GM23338 (cell line): Measurements from ENCODE around the gene TRIO. TPM values are rescaled to one million over a fixed set of nuclear protein-coding genes. Genes with fewer than 3 reads are reported as not detected.
A peak's percentile ranks its signal among the peaks of the same experiment; 100 is the strongest.

ENCODE experiments used
- ATAC-seq: fragments of 200-7000 bp; cut with Tn5 transposase; 3 replicates; pipeline ENCODE4 v1.9.1; 2020
- DNase-seq: peaks from one replicate; pipeline ENCODE4 v3.0.0-alpha.2; 2015; ENCODE audit warnings: low spot score
- H2AFZ ChIP-seq: fragments of 200-600 bp; sonication (generic); 2 replicates; pipeline ENCODE4 v1.8.0; 2016; ENCODE audit warnings: antibody characterized with exemption, mild to moderate bottlenecking, moderate library complexity
- H3F3A ChIP-seq: fragments of 200-600 bp; sonication (generic); replicated peaks from 2 replicates; pipeline ENCODE4 v1.8.0; 2017; ENCODE audit warnings: antibody characterized with exemption, mixed run types, low read depth
- H3K27ac ChIP-seq: fragments of 200-600 bp; sonication (generic); 2 replicates; pipeline ENCODE4 v1.6.1; 2016; ENCODE audit warnings: low read depth
- H3K27me3 ChIP-seq: fragments of 200-600 bp; sonication (generic); 2 replicates; pipeline ENCODE4 v1.8.0; 2016; ENCODE audit warnings: mild to moderate bottlenecking, mixed run types, moderate library complexity; ENCODE audit not compliant: insufficient read depth
- H3K36me3 ChIP-seq: fragments of 200-600 bp; sonication (generic); 2 replicates; pipeline ENCODE4 v1.8.0; 2016; ENCODE audit warnings: mild to moderate bottlenecking; ENCODE audit not compliant: insufficient read depth
- H3K4me1 ChIP-seq: fragments of 200-600 bp; sonication (generic); 2 replicates; pipeline ENCODE4 v1.8.0; 2016; ENCODE audit warnings: mild to moderate bottlenecking, moderate library complexity; ENCODE audit not compliant: insufficient read depth
- H3K4me2 ChIP-seq: fragments of 200-600 bp; sonication (generic); 2 replicates; pipeline ENCODE4 v1.7.1; 2017; ENCODE audit warnings: mixed run types
- H3K4me3 ChIP-seq: fragments of 200-600 bp; sonication (generic); 2 replicates; pipeline ENCODE4 v1.6.1; 2016; ENCODE audit warnings: mixed run types
- H3K79me2 ChIP-seq: fragments of 200-600 bp; sonication (generic); replicated peaks from 2 replicates; pipeline ENCODE4 v1.8.0; 2017; ENCODE audit warnings: mild to moderate bottlenecking; ENCODE audit not compliant: insufficient read depth
- H3K9me2 ChIP-seq: fragments of 200-600 bp; sonication (generic); 2 replicates; pipeline ENCODE4 v1.8.0; 2017; ENCODE audit not compliant: insufficient read depth
- H4K20me1 ChIP-seq: fragments of 200-600 bp; sonication (generic); replicated peaks from 2 replicates; pipeline ENCODE4 v1.8.0; 2017; ENCODE audit warnings: mild to moderate bottlenecking; ENCODE audit not compliant: insufficient read depth
- H3K27ac Mint-ChIP-seq: 2 replicates; pipeline ENCODE4 v1.8.0; 2020; ENCODE audit warnings: inconsistent platforms, mild to moderate bottlenecking, moderate library complexity, mixed read lengths
- H3K27me3 Mint-ChIP-seq: 3 replicates; pipeline ENCODE4 v1.8.0; 2022; ENCODE audit warnings: low read depth, mild to moderate bottlenecking, moderate library complexity, mixed read lengths, inconsistent platforms; ENCODE audit not compliant: insufficient read depth, poor library complexity
- H3K36me3 Mint-ChIP-seq: 3 replicates; pipeline ENCODE4 v1.8.0; 2021; ENCODE audit warnings: low read depth, mild to moderate bottlenecking, inconsistent platforms, moderate library complexity, mixed read lengths
- H3K4me1 Mint-ChIP-seq: 3 replicates; pipeline ENCODE4 v1.8.0; 2020; ENCODE audit warnings: mild to moderate bottlenecking, inconsistent platforms, mixed read lengths
- H3K4me3 Mint-ChIP-seq: 3 replicates; pipeline ENCODE4 v1.8.0; 2021; ENCODE audit warnings: moderate library complexity, mild to moderate bottlenecking, inconsistent platforms, mixed read lengths
- H3K9me3 Mint-ChIP-seq: 3 replicates; pipeline ENCODE4 v1.8.0; 2020; ENCODE audit warnings: moderate library complexity, mild to moderate bottlenecking, inconsistent platforms, mixed read lengths
- CTCF ChIP-seq, 2 experiments: fragments of 200-600 bp in 1 of 2; sonication (generic) in 1 of 2; conservative IDR thresholded peaks; 2 replicates each; pipeline versions ENCODE4 v1.5.1 to v1.6.1; 2016 to 2017; ENCODE audit warnings: antibody characterized with exemption in 2 of 2, low read depth in 2 of 2, mild to moderate bottlenecking in 2 of 2, moderate library complexity in 1 of 2
- ETS1 ChIP-seq: IDR thresholded peaks from 2 replicates; pipeline ENCODE4 v1.6.1; 2016; ENCODE audit warnings: antibody characterized with exemption
- POLR2AphosphoS5 ChIP-seq: IDR thresholded peaks from 2 replicates; pipeline ENCODE4 v1.6.1; 2016; ENCODE audit warnings: antibody characterized with exemption, low read depth
- STAT1 ChIP-seq: IDR thresholded peaks from one replicate; pipeline ENCODE4 v1.6.1; 2016; ENCODE audit warnings: antibody characterized with exemption; ENCODE audit not compliant: unreplicated experiment
- ZNF331 ChIP-seq: fragments of 250-450 bp; sonication (Bioruptor Pico); IDR thresholded peaks from 2 replicates; pipeline ENCODE4 v1.5.0; 2020; ENCODE audit warnings: low read depth, mild to moderate bottlenecking, moderate library complexity
- ZNF462 ChIP-seq: fragments of 250-450 bp; sonication (Bioruptor Pico); IDR thresholded peaks from 2 replicates; pipeline ENCODE4 v1.5.0; 2020; ENCODE audit warnings: mild to moderate bottlenecking, moderate library complexity
- polyA plus RNA-seq: library from polyadenylated mRNA; unstranded; fragments of >200 nt; fragmentation: Nextera tagmentation; extraction: Ambion mirVana; gene quantifications from 2 replicates; pipeline ENCODE4 v1.2.1, GENCODE V29; 2016
- total RNA-seq: library from RNA; depleted of rRNA; stranded (reverse); fragments of >200 nt; shearing (Covaris generic); gene quantifications from 2 replicates; pipeline ENCODE4 v1.2.3, GENCODE V29; 2014

The TRIO gene
- total and polyA plus RNA-seq, 2 experiments from 2014 or later = 13.8 to 113 TPM

GRCh38 chr5:14258840-14259239, 115.7 kb downstream of the TRIO start:
- Mint-ChIP-seq H3K27me3 (peaks cover 2% of the 10 kb centered on the region), H3K9me3 (peaks cover 8% of the 10 kb centered on the region; the same call in 2 of the 3 replicates), H3K4me3 (peak overlapping the region; percentile 63), H3K4me1 (peaks cover 77% of the 10 kb centered on the region), H3K36me3 (peaks cover 18% of the 10 kb centered on the region), H3K27ac (peak overlapping the region; percentile 39)
- TF ChIP-seq ETS1 (no peak), POLR2AphosphoS5 (no peak), ZNF331 (CRISPR knock-in tag) (no peak), CTCF (conservative IDR thresholded peaks at IDR 0.05; ENCODE audit: low read depth in 2 of 2) (peak; percentile 35 to 53; a peak in 3 of 4 replicates), STAT1 (no peak), ZNF462 (CRISPR knock-in tag) (peak; percentile 56; the same call in 1 of the 2 replicates)
- Histone ChIP-seq H3K4me2 (peak overlapping the region; percentile 67), H3K4me1 (peaks cover 79% of the 10 kb centered on the region), H2AFZ (no peak overlapping the region), H3K36me3 (peaks cover 5% of the 10 kb centered on the region; the same call in 1 of the 2 replicates), H3K79me2 (peaks cover 94% of the 10 kb centered on the region), H3K27me3 (no peaks in the 10 kb centered on the region), H3K27ac (peak overlapping the region; percentile 84), H3F3A (peaks cover 8% of the 10 kb centered on the region; the same call in 1 of the 2 replicates), H4K20me1 (no peaks in the 10 kb centered on the region; the same call in 1 of the 2 replicates), H3K4me3 (peak overlapping the region; percentile 33), H3K9me2 (peaks cover 12% of the 10 kb centered on the region; the same call in 1 of the 2 replicates)
- peak; percentile 74 for ATAC-seq
- DNase-seq = peak; percentile 89
